ENCODE results near the gene POLH.

DNA sequence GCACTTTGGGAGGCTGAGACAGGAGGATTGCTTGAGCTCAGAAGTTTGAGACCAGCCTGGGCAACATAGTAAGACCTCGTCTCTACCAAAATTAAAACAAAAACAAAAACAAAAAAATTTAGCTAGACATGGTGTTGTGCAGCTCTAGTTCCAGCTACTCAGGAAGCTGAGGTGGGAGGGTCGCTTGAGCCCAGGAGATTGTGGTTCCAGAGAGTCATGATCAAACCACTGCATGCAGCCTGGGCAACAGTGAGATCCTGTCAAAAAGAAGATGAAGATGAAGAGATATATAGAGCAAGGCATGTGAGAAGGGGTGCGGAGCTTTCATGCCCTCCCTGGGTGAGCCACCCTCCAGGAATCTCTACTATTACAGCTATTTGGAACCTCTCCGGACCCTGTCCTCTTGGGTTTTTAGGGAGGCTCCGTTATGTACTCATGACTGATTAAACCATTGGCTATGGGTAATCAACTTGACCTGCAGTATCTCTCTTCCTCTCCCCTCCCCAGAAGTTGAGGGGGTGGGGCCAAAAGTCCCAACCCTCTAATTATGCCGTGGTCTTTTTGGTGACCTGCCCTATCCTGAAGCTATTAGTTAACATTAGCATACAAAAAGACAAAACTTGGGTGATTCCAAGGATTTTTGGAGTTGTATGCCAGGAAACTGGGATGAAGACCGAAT, 9.0 kb downstream of the POLH start:
- TF ChIP-seq SUZ12 (IDR thresholded peaks at IDR 0.05; ENCODE audit: extremely low read depth, insufficient read depth, insufficient read length) (no peak), YY1 (IDR thresholded peaks at IDR 0.05; ENCODE audit: insufficient read depth, insufficient read length) (no peak)

Data from NT2/D1 (cell line).